GM19035 (cell line): ENCODE measurements around the gene RARRES2.

ENCODE experiments used
- ATAC-seq: cut with Tn5 transposase; IDR thresholded peaks from one replicate; pipeline ENCODE4 v1.9.1; 2021; ENCODE audit not compliant: unreplicated experiment

Gene RARRES2

GRCh38 chr7:150377196-150377595, 35.8 kb upstream of the RARRES2 start:
- no peak for ATAC-seq

GRCh38 chr7:150376560-150376959, 35.1 kb upstream of the RARRES2 start:
- no peak for ATAC-seq

GRCh38 chr7:150375662-150376521, 34.5 kb upstream of the RARRES2 start:
- no peak for ATAC-seq

GRCh38 chr7:150374472-150374871, 33.0 kb upstream of the RARRES2 start:
- ATAC-seq = no peak

GRCh38 chr7:150374026-150374425, 32.6 kb upstream of the RARRES2 start:
- ATAC-seq = no peak

- no peak for ATAC-seq
Observed at GRCh38 chr7:150373049-150373801, 31.8 kb upstream of the RARRES2 start.

- no peak for ATAC-seq
Observed at GRCh38 chr7:150372271-150373048, 31.0 kb upstream of the RARRES2 start.

GRCh38 chr7:150371996-150372270, 30.5 kb upstream of the RARRES2 start:
- ATAC-seq = no peak

- ATAC-seq = no peak
Observed at GRCh38 chr7:150371131-150371995, 29.9 kb upstream of the RARRES2 start.

GRCh38 chr7:150370612-150371071, 29.2 kb upstream of the RARRES2 start:
- no peak for ATAC-seq

GRCh38 chr7:150369748-150370501, 28.5 kb upstream of the RARRES2 start:
- ATAC-seq = no peak

GRCh38 chr7:150368884-150369747, 27.7 kb upstream of the RARRES2 start:
- ATAC-seq = peak; percentile 46

GRCh38 chr7:150368096-150368883, 26.9 kb upstream of the RARRES2 start, which contains the start of gene REPIN1:
Gene REPIN1, plus strand, starts transcription at chr7:150368822. Its CDS starts 890 bp downstream, at chr7:150369712.
- ATAC-seq = peak; percentile 54

GRCh38 chr7:150367677-150368095, 26.3 kb upstream of the RARRES2 start:
- no peak for ATAC-seq

GRCh38 chr7:150365673-150366398, 24.4 kb upstream of the RARRES2 start:
- ATAC-seq = no peak

- no peak for ATAC-seq
Observed at GRCh38 chr7:150365194-150365593, 23.8 kb upstream of the RARRES2 start.

- no peak for ATAC-seq
Observed at GRCh38 chr7:150363872-150364271, 22.4 kb upstream of the RARRES2 start.
